Cerebellar cortex (tissue), 1 donor: ENCODE measurements around the gene BHMT.

Source experiments
- DNase-seq: peaks from one replicate; pipeline ENCODE4 v3.0.0-alpha.2; 2015; ENCODE audit warnings: low spot score

Gene BHMT, protein sequence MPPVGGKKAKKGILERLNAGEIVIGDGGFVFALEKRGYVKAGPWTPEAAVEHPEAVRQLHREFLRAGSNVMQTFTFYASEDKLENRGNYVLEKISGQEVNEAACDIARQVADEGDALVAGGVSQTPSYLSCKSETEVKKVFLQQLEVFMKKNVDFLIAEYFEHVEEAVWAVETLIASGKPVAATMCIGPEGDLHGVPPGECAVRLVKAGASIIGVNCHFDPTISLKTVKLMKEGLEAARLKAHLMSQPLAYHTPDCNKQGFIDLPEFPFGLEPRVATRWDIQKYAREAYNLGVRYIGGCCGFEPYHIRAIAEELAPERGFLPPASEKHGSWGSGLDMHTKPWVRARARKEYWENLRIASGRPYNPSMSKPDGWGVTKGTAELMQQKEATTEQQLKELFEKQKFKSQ

DNA sequence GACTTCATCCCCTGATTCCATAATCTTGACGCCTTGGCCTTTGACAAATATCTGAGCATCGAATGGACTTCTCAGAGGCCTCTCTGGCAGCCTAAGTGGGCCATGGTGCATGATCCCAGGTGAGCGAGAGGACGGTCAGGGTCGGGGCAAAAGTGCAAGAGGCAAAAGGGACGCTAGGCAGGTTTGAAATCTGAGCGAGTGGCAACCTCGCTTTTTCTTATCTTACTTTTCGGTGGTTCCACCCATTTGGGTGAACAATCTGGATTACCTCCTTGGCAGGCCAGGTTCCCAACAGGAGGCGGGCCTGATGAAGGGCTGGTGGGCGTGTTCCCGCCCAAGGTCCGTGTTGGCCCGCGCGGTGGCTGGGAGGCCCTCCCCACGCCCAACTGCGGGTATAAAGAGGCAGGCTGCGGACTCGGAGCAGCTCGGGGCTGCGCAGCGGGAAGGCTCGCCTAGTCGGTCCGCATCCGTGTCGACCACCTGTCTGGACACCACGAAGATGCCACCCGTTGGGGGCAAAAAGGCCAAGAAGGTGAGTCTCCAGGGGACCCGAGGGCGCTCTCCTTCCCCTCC is at the start of gene BHMT:
BHMT (plus strand) TSS at position 423 of the 573 bp plus-strand sequence; CDS start at position 500, 77 bp downstream.
- no peak for DNase-seq

DNA sequence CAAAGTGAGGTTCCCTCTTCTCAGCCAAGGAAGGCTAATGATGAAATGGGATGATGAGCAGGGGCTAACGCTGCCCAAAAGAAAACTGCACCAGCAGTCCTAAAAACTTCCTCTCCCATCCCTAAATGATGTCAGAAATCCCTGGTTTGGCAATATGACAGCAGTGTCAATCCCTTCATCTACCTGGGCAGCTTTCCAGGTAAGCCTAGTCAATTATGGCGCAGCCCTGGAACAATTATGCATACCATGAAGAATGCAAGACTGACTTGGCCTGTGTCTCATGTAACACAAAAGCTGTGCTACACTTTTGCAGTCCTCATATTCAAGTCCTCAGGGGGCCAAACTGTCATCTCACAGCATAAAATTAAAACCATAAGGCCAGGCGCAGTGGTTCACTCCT is 49.2 kb upstream of the BHMT start:
- no peak for DNase-seq

DNA sequence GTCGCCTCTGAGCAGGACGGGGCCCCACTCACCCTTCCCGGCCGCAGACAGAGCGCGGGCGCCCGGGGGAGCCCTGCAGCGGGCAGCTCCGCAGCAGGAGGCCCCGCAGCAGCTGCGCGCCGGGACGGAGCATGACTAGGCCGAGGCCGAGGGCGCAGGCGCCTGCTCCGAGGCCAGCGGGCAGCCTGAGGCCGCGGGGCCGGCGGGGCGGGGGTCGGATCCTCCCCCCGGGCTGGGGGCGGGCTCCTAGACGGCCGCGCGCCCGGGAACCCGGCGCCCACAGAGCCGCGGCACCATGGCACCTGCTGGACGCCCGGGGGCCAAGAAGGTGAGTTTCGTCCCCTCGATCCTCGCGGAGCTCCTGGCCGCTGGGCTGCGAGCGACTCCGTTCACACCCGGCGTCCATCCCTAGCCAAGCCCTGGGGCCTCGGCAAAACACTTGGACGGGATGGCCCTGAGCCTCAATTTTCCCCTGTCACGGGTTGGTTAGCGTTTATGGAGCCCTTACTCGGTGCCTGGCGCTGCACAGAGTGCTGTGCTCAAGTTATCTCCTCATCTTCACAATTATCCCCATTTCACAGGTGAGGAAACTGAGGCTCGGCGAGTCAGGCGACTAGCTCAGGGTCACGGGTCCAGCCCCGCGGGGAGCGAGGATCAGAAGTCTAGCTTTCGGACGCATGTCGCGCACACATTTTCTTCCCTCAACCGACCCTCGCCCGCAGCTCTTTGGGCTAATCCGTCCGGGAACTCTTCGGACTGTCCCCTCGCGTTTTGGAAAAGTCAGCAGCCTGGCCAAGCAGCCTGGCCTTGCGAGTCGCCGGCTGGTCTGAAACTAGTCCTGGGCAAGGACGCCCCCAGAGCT is 41.9 kb upstream of the BHMT start, which contains the start of the genes BHMT2 and DMGDH:
BHMT2 (plus strand) TSS at position 280 of the 862 bp plus-strand sequence; CDS start at position 296, 16 bp downstream.
DMGDH (minus strand) TSS at position 187 of the 862 bp plus-strand sequence; CDS start at position 133, 54 bp downstream.
- DNase-seq: no peak

DNA sequence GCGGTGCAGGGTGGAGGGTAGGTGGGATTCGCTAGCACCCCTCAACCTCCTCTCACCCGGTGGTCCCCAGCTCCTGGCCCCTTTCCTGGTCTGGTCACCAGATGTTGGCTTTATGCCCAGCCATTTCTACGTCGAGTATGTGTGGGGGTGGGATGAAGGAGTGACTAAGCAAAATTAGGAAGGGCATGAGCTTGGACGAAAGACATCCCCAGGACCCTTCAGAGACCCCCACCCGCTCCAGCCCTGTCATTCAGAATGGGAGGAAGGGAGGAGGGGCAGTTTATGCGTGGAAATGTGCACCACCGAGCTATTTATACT is 41.3 kb upstream of the BHMT start:
- no peak for DNase-seq

DNA sequence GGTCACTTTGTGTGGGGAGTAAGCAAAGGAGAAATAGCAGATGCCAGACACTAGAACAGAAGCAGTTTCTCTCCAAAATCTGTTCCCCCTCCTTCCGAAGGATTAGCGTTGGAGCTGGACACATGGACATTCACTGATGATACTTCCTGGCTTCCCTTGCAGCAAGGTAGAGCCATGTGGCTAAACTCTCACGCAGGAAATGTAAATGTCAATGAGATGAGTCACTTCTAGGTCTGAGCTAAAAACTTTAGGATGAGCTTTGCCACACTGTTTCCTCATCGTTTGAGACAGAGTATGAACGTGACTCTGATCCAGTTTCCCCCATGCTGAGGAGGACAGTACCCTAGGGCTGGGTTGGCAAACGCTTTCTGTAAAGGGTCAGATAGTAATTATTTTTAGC is 37.0 kb upstream of the BHMT start:
- no peak for DNase-seq

DNA sequence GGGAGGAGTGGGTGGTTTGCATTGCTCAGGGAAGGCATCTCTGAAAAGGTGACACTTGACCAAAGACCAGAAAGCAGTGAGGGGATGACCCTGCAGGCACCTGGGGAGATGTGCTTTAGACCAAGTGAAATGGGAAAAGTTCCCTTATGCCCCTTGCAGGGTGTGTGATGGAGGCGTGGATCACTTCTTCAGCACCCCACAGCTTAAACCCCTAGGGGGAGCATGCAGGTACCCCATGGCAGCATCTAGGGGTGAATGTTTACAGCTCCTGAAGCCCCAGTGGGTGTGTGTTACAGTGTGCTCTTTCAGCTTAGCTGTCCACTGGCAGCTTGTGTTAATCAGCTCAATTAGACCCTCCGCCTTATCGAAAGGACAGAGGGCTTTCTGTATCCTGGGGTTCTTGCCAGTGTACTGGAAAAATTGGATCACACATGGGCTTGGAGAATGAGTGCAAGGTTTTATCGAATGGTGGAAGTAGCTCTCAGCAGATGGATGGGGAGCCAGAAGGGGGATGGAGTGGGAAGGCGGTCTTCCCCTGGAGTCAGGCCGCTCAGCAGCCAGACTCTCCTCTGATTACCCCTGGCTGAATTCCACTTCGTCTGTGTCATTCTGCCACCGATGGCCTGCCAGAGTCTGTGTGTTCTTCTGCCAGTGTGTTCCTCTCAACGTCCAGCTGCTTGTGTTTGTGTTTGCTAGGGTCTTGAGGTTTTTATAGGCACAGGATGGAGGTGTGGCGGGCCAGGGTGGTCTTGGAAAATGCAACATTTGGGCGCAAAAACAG is 35.8 kb upstream of the BHMT start:
- no peak for DNase-seq

DNA sequence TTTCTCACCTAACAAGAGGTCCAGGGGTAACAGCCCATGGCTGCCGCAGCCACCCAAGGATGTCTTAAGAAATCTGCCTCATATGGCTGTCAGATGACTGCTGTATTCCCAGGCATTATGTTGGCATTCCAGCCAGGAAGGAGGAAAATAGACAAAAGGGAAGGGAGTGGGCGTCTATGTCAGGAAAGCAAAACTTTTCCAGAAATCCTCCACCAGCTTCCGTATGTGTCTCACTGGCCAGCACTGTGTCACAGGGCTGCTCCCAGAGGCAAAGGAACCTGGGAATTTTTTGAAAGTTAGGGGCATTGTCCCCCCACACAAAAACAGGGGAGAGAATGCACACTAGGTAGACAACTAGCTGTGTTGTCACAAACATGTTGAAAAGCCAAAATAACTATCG is 34.8 kb upstream of the BHMT start:
- DNase-seq: no peak

DNA sequence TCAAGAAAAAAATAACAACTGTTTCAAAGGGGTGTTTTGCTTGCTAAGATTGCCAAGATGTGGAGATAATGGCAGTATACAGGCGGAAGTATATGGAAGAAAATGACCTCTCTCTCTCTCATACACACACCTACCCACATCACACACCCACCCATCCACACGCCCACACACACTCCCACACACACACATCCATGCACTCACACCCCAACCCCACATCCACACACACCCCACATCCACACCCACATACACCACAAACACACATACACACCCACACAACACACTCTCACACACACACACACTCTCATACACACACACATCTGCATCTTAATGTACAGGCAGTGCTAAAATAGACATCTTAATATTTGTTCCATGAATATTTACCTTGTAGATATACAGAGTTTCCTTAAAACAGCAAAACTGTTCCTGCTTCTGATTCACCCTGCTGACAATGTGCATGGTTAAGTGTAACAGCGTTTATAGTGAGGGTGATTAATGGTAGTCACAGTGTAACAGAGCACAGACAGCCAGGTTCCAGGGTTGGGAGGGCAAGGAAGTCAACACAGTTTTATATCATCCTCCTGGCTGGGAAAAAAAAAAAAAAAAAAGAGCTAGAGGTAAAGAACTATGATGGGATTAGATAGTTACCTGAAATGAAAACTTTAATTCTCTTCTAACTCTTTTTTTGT is 33.8 kb upstream of the BHMT start:
- no peak for DNase-seq

DNA sequence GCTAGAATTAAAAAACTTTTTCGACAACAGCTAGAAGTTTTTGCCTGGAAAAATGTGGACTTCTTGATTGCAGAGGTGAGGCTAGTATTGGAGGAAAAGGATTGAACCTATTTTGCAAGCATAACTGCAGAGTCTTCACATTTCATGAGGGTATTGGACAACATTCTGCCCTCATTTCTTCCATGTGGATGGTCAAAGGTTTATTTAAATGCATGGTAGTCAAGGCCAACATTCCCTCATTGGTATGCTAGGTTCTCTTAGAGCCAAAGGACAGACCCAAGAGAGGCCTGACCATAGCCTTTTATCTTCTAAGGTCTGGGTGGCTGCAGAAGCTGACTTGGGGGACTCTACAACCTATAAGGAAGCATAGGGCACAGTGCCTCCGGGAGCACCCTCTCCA is 30.8 kb upstream of the BHMT start:
- DNase-seq: no peak

DNA sequence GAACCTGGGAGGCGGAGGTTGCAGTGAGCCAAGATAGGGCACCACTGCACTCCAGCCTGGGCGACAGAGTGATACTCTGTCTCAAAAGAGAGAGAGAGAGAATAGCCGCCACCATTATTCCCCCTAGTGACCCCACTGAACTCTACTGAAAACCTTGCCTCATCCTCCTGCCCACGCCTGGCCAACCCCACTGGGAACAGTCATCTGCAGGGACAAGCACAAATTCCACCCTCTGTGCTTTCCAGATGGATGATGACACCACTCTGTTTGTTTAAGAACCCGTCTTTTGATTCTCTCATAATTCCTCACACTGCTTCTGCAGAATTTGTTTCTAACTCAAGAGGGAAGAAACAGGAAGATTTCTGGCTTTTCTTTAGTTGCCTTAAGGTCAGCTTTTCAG is 29.8 kb upstream of the BHMT start:
- no peak for DNase-seq

DNA sequence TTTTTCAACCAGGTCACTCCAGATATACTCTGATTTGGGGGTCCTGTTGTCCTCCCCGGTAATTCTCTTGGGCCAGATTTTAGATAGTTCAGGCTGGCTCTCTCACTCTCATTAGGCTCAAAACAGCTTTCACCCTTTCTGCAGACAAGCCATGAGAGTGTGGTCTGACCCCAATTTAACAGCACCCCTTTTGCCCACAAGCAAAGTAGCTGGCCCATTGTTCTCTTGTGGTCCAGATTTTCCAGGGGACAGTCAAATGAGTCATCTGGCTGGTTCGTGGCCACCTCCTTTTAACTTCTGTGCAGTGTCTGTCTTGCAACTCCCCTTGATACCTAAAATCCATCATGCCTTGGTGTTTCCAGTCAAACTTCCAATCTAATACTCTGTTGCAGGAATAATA is 25.5 kb upstream of the BHMT start:
- DNase-seq: no peak

DNA sequence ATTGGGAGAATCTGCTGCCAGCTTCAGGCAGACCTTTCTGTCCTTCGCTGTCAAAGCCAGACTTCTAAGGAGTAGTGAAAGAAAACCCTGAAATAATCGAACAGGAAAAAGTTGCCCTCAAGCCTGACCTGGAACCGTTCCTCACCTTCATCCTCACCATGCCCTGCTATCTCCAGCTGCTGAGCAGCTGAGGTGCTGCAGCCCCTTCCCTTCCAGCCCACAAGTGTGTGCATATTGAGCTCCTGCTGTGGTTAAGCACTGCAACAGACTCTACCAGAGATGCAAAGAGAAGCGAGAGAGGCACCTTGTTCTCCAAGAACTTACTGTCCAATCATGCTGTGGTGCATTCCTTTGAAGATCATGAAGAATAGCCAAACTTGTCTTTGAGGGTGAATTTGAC is 23.1 kb upstream of the BHMT start:
- no peak for DNase-seq

DNA sequence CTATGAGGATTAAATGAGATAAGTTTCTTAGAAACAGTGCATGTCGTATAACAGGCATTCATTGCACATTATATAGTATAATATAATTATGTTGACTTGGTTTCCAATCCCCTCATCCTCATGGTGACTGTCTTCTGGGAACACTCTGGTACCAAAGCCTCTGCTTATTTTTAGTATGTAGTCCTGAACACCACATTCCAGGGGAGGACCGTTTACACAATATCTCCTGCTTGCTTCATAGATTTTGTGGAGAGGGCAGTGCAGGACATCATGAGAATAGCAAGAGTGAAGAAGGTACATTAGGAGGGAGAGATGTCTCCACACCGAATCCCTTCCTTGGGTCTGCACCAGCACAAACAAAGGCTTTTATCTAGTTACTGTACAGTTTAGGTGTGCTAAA is 20.5 kb upstream of the BHMT start:
- no peak for DNase-seq

DNA sequence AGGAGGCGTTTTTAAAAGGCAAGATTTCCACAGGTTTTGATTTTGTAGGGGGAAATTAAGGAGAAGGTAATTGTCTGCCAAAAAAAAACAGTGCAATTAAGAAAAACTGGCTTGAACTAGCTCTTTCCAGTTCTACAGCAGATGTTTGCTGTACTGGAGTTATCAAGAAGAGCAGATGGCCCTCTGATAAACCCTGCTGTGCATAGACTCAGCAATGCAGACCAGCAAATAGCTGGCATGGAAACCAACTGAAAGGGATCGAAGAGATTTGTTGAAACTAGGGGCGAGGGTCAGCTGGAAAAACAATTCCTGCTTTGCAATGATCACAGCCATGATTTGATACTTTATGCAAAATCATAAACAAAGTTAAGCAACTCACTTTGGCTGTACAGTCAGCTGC is 17.8 kb upstream of the BHMT start:
- peak; percentile 37 for DNase-seq

DNA sequence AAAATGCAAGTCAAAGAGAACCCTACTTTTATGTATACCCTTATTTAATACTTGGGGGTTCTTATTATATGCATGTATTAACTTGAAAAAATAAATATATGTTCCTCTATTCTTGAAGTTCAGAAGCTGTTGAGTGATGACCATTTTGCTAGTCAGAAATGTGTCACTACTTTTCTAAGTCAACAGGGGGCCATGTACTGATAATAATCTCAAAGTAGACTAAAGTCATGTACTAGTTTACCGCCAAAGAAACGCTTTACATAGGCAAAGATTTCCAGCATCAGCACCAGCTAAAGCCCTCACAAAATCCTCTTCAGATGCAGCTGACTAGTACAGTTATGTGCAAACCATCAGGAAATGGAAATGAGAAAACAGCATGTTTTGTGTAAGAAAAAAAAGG is 5.7 kb upstream of the BHMT start:
- no peak for DNase-seq

DNA sequence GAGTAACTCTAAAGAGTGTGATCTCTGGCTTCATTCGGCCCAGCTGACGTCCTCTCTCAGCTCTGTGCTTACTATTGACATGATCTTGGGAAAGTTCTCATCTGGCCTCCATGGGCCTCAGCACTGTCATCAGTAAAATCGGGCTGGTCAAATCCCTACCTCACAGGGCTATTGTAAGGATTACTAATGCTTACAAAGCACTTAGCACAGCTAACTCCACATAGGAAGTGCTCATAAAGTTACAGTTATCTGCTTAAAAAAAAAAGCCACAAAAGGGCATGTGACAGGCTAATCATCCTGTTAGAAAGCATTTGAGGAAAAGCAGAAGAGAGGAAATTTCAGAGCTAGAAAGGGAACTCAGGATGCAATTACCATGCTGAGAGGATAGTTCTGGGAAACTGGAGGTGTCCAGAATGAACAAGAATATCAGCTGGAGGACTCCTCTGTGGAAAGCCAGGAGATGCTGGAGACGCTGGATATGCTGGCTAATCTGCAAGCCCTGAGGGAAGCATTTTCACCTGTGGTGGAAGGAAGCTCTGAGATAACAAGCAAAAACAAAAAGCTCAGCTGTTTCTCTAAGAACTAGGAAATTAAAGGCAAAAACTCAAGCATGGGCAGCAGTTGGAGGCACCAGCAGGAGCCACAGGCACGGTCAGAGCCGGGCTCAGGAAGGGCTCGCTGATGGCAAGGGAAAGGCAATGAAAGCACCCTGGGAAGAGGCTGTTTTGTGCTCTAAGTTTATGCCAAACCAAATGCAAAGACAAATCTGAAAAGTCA is 4.4 kb upstream of the BHMT start:
- no peak for DNase-seq

DNA sequence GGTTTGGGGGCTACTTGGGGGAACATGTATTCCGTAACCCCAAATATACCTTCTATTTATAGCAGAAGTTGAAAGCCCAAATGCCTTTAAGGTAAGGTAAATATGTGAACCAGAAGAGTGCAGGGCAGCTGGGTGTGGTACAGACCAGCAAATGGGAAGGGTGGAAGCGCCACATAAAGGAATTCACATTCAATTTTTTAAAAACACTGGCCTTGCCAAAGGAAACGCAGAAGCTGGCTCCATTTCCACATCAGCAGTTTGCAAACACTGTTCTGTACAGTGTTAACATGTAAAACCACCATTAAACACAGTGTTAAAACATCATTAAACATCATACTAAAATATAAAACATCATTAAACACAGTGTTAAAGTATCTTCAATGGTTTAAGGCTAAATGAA is 3.5 kb upstream of the BHMT start:
- DNase-seq: no peak

DNA sequence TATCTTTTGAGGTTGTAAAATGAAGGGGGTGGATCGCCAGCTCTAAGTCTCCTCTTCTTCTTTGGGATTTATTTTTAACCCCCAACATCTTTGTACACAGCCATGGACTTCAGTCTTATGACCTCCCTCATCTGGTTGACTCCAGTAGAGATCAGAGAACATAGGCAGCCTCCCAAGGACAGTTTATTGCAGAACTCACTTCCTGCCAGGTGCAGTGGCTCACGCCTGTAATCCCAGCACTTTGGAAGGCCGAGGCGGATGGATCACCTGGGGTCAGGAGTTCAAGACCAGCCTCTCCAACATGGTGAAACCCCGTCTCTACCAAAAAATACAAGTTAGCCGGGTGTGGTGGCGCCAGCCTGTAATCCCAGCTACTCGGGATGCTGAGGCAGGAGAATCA is 2.8 kb upstream of the BHMT start:
- no peak for DNase-seq

DNA sequence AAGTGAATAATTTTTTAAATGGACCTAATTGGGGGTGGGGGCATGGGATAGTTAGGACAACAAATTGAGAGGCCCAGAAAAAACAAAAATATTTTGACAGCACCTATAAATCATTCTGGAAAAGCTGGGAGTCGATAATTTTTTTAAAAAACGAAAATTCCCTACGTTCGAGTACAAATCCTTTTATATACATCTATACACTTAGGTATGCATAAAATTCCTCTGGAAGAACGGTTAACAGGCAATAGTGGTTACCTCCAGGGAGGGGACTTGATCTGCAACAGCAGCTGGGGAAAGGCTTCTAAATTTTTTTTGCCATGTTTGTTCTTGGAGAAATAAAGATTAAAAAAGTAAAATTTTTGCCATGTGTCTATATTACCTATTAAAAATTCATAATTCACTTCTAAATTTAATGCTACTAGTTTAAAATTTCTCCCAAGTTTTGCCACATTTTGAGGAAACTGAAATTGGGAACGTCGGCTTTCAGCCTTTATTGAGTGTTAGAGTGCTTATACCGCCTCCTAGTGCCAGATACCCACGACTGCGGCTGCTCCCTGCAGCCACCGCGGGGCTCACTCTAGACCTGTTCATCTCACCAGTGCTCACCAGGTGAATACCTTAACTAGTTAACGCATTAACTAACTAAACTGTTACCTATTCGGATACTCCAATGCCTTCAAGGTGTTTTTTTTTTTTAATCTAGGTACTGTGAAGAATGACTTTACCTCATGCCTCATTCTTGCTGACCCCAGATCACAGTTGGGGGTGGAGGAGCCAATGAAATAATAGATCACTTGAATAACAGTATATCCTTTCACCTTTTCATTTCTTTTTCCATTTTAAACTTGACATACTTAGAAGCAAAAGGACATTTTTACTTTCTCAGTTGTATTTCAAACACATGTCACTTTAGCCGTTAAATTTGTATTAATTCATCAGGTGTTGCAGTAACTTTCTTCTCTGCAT is 1.8 kb upstream of the BHMT start:
- no peak for DNase-seq
